ENCODE data around the gene TMEM88. TPM values are rescaled to one million over a fixed set of nuclear protein-coding genes. Genes with fewer than 3 reads are reported as not detected.
"Not testable (repeated sequence)": the region's sequence is repeated elsewhere in the genome, so short reads cannot be mapped to it uniquely, and the experiment has no call there.

TMEM88 gene
- total RNA-seq, 2 experiments from 2014 or later, result 29.3 to 29.6 TPM

GRCh38 chr17:7859028-7859427 lies 4.2 kb downstream of the TMEM88 start:
- Mint-ChIP-seq H3K9me3 (no peaks in the 10 kb centered on the region), H3K36me3 (ENCODE audit: low read depth) (peaks cover 17% of the 10 kb centered on the region), H3K27ac (no peak overlapping the region), H3K4me1 (ENCODE audit: low read depth) (peaks cover 5% of the 10 kb centered on the region), H3K4me3 (no peak overlapping the region), H3K27me3 (no peaks in the 10 kb centered on the region)
- TF ChIP-seq CTCF (IDR thresholded peaks at IDR 0.05), result no peak
- no peak overlapping the region for H3K27ac ChIP-seq (ENCODE audit: low read depth in 1 of 2, low read length in 2 of 2)
- ChIA-PET POLR2A (interaction anchor here (0.5 to 1.0 kb wide), 3 partner anchors 24 to 311 kb away, joined by 3 to 4 read pairs (median 4); no protein-coding TSS in a partner anchor), CTCF (interaction anchor here (2.5 to 7.9 kb wide), 2 partner anchors 12 to 131 kb away, joined by 6 to 48 read pairs; no protein-coding TSS in a partner anchor)
- no peaks in the 10 kb centered on the region for H3K27me3 ChIP-seq (ENCODE audit: control insufficient read depth in 1 of 2, insufficient read depth in 2 of 2, low read length in 2 of 2)
- DNase-seq (peak in 2 of 14 experiments; percentile 8 to 40), ATAC-seq (ENCODE audit: poor library complexity) (no peak)
- peaks cover 35% of the 10 kb centered on the region for H3K4me1 ChIP-seq (ENCODE audit: insufficient read depth, low read length)
- H3K9me3 ChIP-seq (ENCODE audit: control insufficient read depth in 1 of 2, insufficient read depth in 1 of 2, low read length in 2 of 2), result no peaks in the 10 kb centered on the region
- H3K4me3 ChIP-seq (ENCODE audit: low read length), result no peak overlapping the region
- intact Hi-C loops (cut with DNase I, micrococcal nuclease), result loop anchor here in 1 of 2 experiments (10.0 kb wide), 2 partner anchors 534 to 824 kb away; partner anchors contain the start of genes NEURL4 and SLC16A13
- peaks cover 3% of the 10 kb centered on the region for H3K36me3 ChIP-seq (ENCODE audit: insufficient read depth, low read length)

DNA sequence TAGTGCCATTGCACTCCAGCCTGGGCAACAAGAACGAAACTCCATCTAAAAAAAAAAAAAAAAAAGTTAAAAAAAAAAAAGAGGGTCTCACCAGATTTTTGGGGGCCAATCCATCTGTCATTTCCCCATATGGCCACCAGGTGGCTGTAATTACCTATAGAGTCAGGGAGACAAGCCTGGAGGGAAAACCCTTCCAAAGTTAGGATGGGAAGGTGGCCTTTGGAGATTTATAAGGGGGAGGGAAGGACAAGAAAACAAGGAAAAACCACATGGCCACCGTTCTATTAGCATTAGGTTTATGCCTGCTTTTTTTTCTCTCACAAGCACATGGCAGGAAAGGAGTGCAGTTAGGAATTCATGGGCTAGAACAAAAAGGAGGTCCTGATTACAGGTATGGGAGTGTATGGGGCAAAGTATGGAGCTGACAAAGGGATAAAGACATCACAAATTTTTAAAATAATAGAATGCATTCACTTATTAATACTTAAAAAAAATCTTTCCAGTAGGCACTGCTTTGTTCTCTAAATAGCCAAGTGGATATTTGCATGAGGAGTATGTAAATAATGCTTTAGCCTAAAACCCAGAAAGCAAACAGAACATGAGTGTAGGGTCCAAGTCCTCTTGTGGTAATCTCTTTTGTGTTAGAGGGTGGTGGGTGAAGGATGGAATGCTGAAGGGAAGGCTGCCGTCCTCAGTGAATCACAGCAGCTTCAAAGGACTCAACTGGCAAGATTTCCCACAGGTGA lies 8.0 kb downstream of the TMEM88 start:
- ChIA-PET CTCF (interaction anchor here (0.6 to 7.9 kb wide), 16 partner anchors 11 to 434 kb away, joined by 3 to 48 read pairs (median 3); no protein-coding TSS in a partner anchor), POLR2A (interaction anchor here (0.6 to 2.3 kb wide), 4 partner anchors 28 to 127 kb away, joined by 3 to 10 read pairs (median 6); partner anchors contain the start of gene RNF227)
- peak; percentile 97 for TF ChIP-seq CTCF (IDR thresholded peaks at IDR 0.05)
- Histone ChIP-seq H3K27ac (ENCODE audit: low read depth in 1 of 2, low read length in 2 of 2) (no peak overlapping the region), H3K9me3 (ENCODE audit: control insufficient read depth in 1 of 2, insufficient read depth in 1 of 2, low read length in 2 of 2) (no peaks in the 10 kb centered on the region), H3K4me1 (ENCODE audit: insufficient read depth, low read length) (peaks cover 17% of the 10 kb centered on the region), H3K4me3 (ENCODE audit: low read length) (no peak overlapping the region), H3K36me3 (ENCODE audit: insufficient read depth, low read length) (peaks cover 3% of the 10 kb centered on the region), H3K27me3 (ENCODE audit: control insufficient read depth in 1 of 2, insufficient read depth in 2 of 2, low read length in 2 of 2) (no peaks in the 10 kb centered on the region)
- ATAC-seq (ENCODE audit: poor library complexity) (no peak), DNase-seq (peak in 9 of 14 experiments; percentile 31 to 70 (median 44))
- peaks cover 18% of the 10 kb centered on the region for H3K4me1 Mint-ChIP-seq (ENCODE audit: low read depth)
- no peaks in the 10 kb centered on the region for H3K27me3 Mint-ChIP-seq
- no peak overlapping the region for H3K27ac Mint-ChIP-seq
- no peaks in the 10 kb centered on the region for H3K9me3 Mint-ChIP-seq
- H3K4me3 Mint-ChIP-seq, result no peak overlapping the region
- intact Hi-C loops (cut with DNase I, micrococcal nuclease), result loop anchor here (1.0 to 10.0 kb wide), 7 partner anchors 24 to 194 kb away; partner anchors contain the start of gene RNF227 (in 2 of the 2)
- H3K36me3 Mint-ChIP-seq (ENCODE audit: low read depth), result peaks cover 11% of the 10 kb centered on the region

- Mint-ChIP-seq H3K36me3 (ENCODE audit: low read depth) (peaks cover 11% of the 10 kb centered on the region), H3K4me1 (ENCODE audit: low read depth) (peaks cover 31% of the 10 kb centered on the region)
- peaks cover 17% of the 10 kb centered on the region for H3K4me1 ChIP-seq (ENCODE audit: insufficient read depth, low read length)
- H3K4me3 Mint-ChIP-seq; H3K9me3 Mint-ChIP-seq; ATAC-seq (ENCODE audit: poor library complexity); H3K36me3 ChIP-seq (ENCODE audit: insufficient read depth, low read length); DNase-seq; H3K27ac ChIP-seq (ENCODE audit: low read depth in 1 of 2, low read length in 2 of 2); H3K27me3 Mint-ChIP-seq; H3K27ac Mint-ChIP-seq; H3K27me3 ChIP-seq (ENCODE audit: control insufficient read depth in 1 of 2, insufficient read depth in 2 of 2, low read length in 2 of 2); H3K4me3 ChIP-seq (ENCODE audit: low read length); H3K9me3 ChIP-seq (ENCODE audit: control insufficient read depth in 1 of 2, insufficient read depth in 1 of 2, low read length in 2 of 2): not testable (repeated sequence)
- ChIA-PET POLR2A (interaction anchor here (1.1 to 1.9 kb wide), 4 partner anchors 13 to 51 kb away, joined by 3 to 10 read pairs (median 4); partner anchors contain the start of gene RNF227), CTCF (interaction anchor here (0.6 to 7.9 kb wide), 6 partner anchors 13 to 125 kb away, joined by 3 to 48 read pairs (median 4); no protein-coding TSS in a partner anchor)
- intact Hi-C loops (cut with DNase I, micrococcal nuclease), result loop anchor here (5.0 to 10.0 kb wide), 2 partner anchors 50 to 178 kb away; partner anchors contain the start of gene RNF227 (in 2 of the 2)
These were observed 9.5 kb downstream of the TMEM88 start for GRCh38 chr17:7864384-7864783.
